ENCODE data around the gene NTRK1. TPM values are rescaled to one million over a fixed set of nuclear protein-coding genes. Genes with fewer than 3 reads are reported as not detected.

NTRK1 gene
- polyA plus RNA-seq, 1 experiment = 0.02 TPM

GRCh38 chr1:156881663-156882062 is 21.0 kb downstream of the NTRK1 start:
- TF ChIP-seq CTCF (IDR thresholded peaks at IDR 0.05; ENCODE audit: insufficient read depth, low read depth, low read length) = no peak
- CTCF ChIA-PET = interaction anchor here (1.3 to 4.4 kb wide), 7 partner anchors 8 to 156 kb away, joined by 3 to 28 read pairs (median 8); partner anchors contain the start of gene PEAR1
- DNase-seq (ENCODE audit: low read depth) = no peak
- H3K27me3 ChIP-seq (ENCODE audit: control insufficient read depth, insufficient read depth, low read length) = peaks cover 41% of the 10 kb centered on the region
- no peak overlapping the region for H3K4me3 ChIP-seq (ENCODE audit: low read depth, low read length)
- no peaks in the 10 kb centered on the region for H3K36me3 ChIP-seq (ENCODE audit: control insufficient read depth, insufficient read depth, low read length)
- POLR2A ChIA-PET = no interaction called here

GRCh38 chr1:156882543-156882942 is 21.9 kb downstream of the NTRK1 start:
- Histone ChIP-seq H3K27me3 (ENCODE audit: control insufficient read depth, insufficient read depth, low read length) (peaks cover 43% of the 10 kb centered on the region), H3K4me3 (ENCODE audit: low read depth, low read length) (no peak overlapping the region), H3K36me3 (ENCODE audit: control insufficient read depth, insufficient read depth, low read length) (no peaks in the 10 kb centered on the region)
- ChIA-PET CTCF (interaction anchor here (1.3 to 3.1 kb wide), 2 partner anchors 11 to 39 kb away, joined by 4 to 12 read pairs; no protein-coding TSS in a partner anchor), POLR2A (no interaction called here)
- DNase-seq (ENCODE audit: low read depth) = no peak
- TF ChIP-seq CTCF (IDR thresholded peaks at IDR 0.05; ENCODE audit: insufficient read depth, low read depth, low read length) = no peak

GRCh38 chr1:156883919-156884318 is 23.3 kb downstream of the NTRK1 start:
- Histone ChIP-seq H3K27me3 (ENCODE audit: control insufficient read depth, insufficient read depth, low read length) (peaks cover 38% of the 10 kb centered on the region), H3K4me3 (ENCODE audit: low read depth, low read length) (no peak overlapping the region), H3K36me3 (ENCODE audit: control insufficient read depth, insufficient read depth, low read length) (no peaks in the 10 kb centered on the region)
- no peak for TF ChIP-seq CTCF (IDR thresholded peaks at IDR 0.05; ENCODE audit: insufficient read depth, low read depth, low read length)
- CTCF ChIA-PET = interaction anchor here (0.6 to 10.8 kb wide), 11 partner anchors 9 to 226 kb away, joined by 3 to 160 read pairs (median 5); partner anchors contain the start of genes ISG20L2, METTL25B and NTRK1
- POLR2A ChIA-PET = no interaction called here
- DNase-seq (ENCODE audit: low read depth) = no peak

- CTCF ChIA-PET = interaction anchor here (0.6 to 10.8 kb wide), 12 partner anchors 8 to 260 kb away, joined by 3 to 160 read pairs (median 5); partner anchors contain the start of genes ISG20L2, METTL25B, NES and NTRK1
- POLR2A ChIA-PET = no interaction called here
- Histone ChIP-seq H3K4me3 (ENCODE audit: low read depth, low read length) (no peak overlapping the region), H3K36me3 (ENCODE audit: control insufficient read depth, insufficient read depth, low read length) (no peaks in the 10 kb centered on the region), H3K27me3 (ENCODE audit: control insufficient read depth, insufficient read depth, low read length) (peaks cover 34% of the 10 kb centered on the region)
- DNase-seq (ENCODE audit: low read depth) = no peak
- TF ChIP-seq CTCF (IDR thresholded peaks at IDR 0.05; ENCODE audit: insufficient read depth, low read depth, low read length) = no peak
These were observed 24.0 kb downstream of the NTRK1 start for GRCh38 chr1:156884560-156885184.

- no peak for DNase-seq (ENCODE audit: low read depth)
- POLR2A ChIA-PET = no interaction called here
- CTCF ChIA-PET = interaction anchor here (0.7 to 10.8 kb wide), 9 partner anchors 25 to 261 kb away, joined by 3 to 160 read pairs (median 14); partner anchors contain the start of genes ISG20L2, LRRC71, METTL25B and NES
- TF ChIP-seq CTCF (IDR thresholded peaks at IDR 0.05; ENCODE audit: insufficient read depth, low read depth, low read length) = 0 out of 2 replicates have a peak, but pooled peaks have one; percentile 5
- Histone ChIP-seq H3K4me3 (ENCODE audit: low read depth, low read length) (no peak overlapping the region), H3K27me3 (ENCODE audit: control insufficient read depth, insufficient read depth, low read length) (peaks cover 34% of the 10 kb centered on the region), H3K36me3 (ENCODE audit: control insufficient read depth, insufficient read depth, low read length) (no peaks in the 10 kb centered on the region)
These were observed 24.6 kb downstream of the NTRK1 start for GRCh38 chr1:156885314-156885713.
